H9 (cell line): Measurements from ENCODE around the gene BMPER. TPM values are rescaled to one million over a fixed set of nuclear protein-coding genes. Genes with fewer than 3 reads are reported as not detected.

Experiments used
- DNase-seq: peaks from one replicate; pipeline ENCODE4 v3.0.0-alpha.2; 2017
- H2AFZ ChIP-seq: one replicate; pipeline ENCODE4 v1.6.1; 2013; ENCODE audit warnings: mild to moderate bottlenecking, low read length, control low read depth, moderate library complexity
- H2AK5ac ChIP-seq: 2 replicates; pipeline ENCODE4 v1.6.1; 2013; ENCODE audit warnings: low read length, control low read depth, mixed read lengths; ENCODE audit not compliant: insufficient read length
- H2BK120ac ChIP-seq: one replicate; pipeline ENCODE4 v1.6.1; 2013; ENCODE audit warnings: low read depth, mild to moderate bottlenecking, low read length, control low read depth, inconsistent platforms; ENCODE audit not compliant: poor library complexity, severe bottlenecking
- H2BK12ac ChIP-seq: 2 replicates; pipeline ENCODE4 v1.6.1; 2013; ENCODE audit warnings: low read length, control low read depth, mixed read lengths, low read depth; ENCODE audit not compliant: insufficient read length
- H2BK15ac ChIP-seq: 2 replicates; pipeline ENCODE4 v1.6.1; 2013; ENCODE audit warnings: low read depth, low read length, control low read depth
- H2BK20ac ChIP-seq: one replicate; pipeline ENCODE4 v1.6.1; 2013; ENCODE audit warnings: low read depth, mild to moderate bottlenecking, low read length, control low read depth, inconsistent platforms; ENCODE audit not compliant: poor library complexity, severe bottlenecking
- H2BK5ac ChIP-seq: 2 replicates; pipeline ENCODE4 v1.6.1; 2013; ENCODE audit warnings: low read length, control low read depth, mixed read lengths; ENCODE audit not compliant: insufficient read length
- H3K14ac ChIP-seq: 2 replicates; pipeline ENCODE4 v1.6.1; 2013; ENCODE audit warnings: low read length, control low read depth; ENCODE audit not compliant: insufficient read depth
- H3K18ac ChIP-seq: 2 replicates; pipeline ENCODE4 v1.6.1; 2013; ENCODE audit warnings: low read depth, mild to moderate bottlenecking, mixed read lengths, low read length, control low read depth; ENCODE audit not compliant: insufficient read length
- H3K23ac ChIP-seq: 2 replicates; pipeline ENCODE4 v1.6.1; 2013; ENCODE audit warnings: low read length, control low read depth, mixed read lengths, low read depth; ENCODE audit not compliant: insufficient read length
- H3K23me2 ChIP-seq: 2 replicates; pipeline ENCODE4 v1.6.1; 2013; ENCODE audit warnings: low read depth, mild to moderate bottlenecking, mixed read lengths, low read length, control low read depth; ENCODE audit not compliant: insufficient read length, poor library complexity, severe bottlenecking
- H3K27ac ChIP-seq: 2 replicates; pipeline ENCODE4 v1.5.1; 2013; ENCODE audit warnings: low read length, control low read depth, mixed read lengths, low read depth; ENCODE audit not compliant: insufficient read length
- H3K27me3 ChIP-seq: 2 replicates; pipeline ENCODE4 v1.6.1; 2013; ENCODE audit warnings: low read length, control low read depth, inconsistent platforms; ENCODE audit not compliant: insufficient read depth
- H3K4ac ChIP-seq: 2 replicates; pipeline ENCODE4 v1.6.1; 2013; ENCODE audit warnings: low read depth, mild to moderate bottlenecking, control low read depth, inconsistent platforms, low read length, moderate library complexity
- H3K4me1 ChIP-seq: 2 replicates; pipeline ENCODE4 v1.6.1; 2013; ENCODE audit warnings: low read length, control low read depth, inconsistent platforms; ENCODE audit not compliant: insufficient read depth
- H3K4me2 ChIP-seq: 2 replicates; pipeline ENCODE4 v1.6.1; 2013; ENCODE audit warnings: low read length, control low read depth, mixed read lengths; ENCODE audit not compliant: insufficient read length, insufficient read depth
- H3K56ac ChIP-seq: 2 replicates; pipeline ENCODE4 v1.6.1; 2013; ENCODE audit warnings: low read depth, mild to moderate bottlenecking, mixed read lengths, low read length, control low read depth; ENCODE audit not compliant: insufficient read length
- H3K79me1 ChIP-seq: 2 replicates; pipeline ENCODE4 v1.6.1; 2013; ENCODE audit warnings: low read depth, mild to moderate bottlenecking, moderate library complexity, low read length, control low read depth, inconsistent platforms; ENCODE audit not compliant: insufficient read depth, poor library complexity, severe bottlenecking
- H3K79me2 ChIP-seq: 2 replicates; pipeline ENCODE4 v1.6.1; 2013; ENCODE audit warnings: low read length, control low read depth, inconsistent platforms; ENCODE audit not compliant: insufficient read depth
- H3K9ac ChIP-seq: 2 replicates; pipeline ENCODE4 v1.6.1; 2013; ENCODE audit warnings: low read length, control low read depth, mixed read lengths; ENCODE audit not compliant: insufficient read length; ENCODE audit errors: extremely low read depth
- H3K9me3 ChIP-seq: one replicate; pipeline ENCODE4 v1.6.1; 2013; ENCODE audit warnings: low read depth, low read length, inconsistent platforms; ENCODE audit not compliant: control insufficient read depth
- H3T11ph ChIP-seq: one replicate; pipeline ENCODE4 v1.6.1; 2013; ENCODE audit warnings: mild to moderate bottlenecking, low read length, control low read depth, inconsistent platforms
- H4K20me1 ChIP-seq: one replicate; pipeline ENCODE4 v1.6.1; 2013; ENCODE audit not compliant: control insufficient read depth, insufficient read length, insufficient read depth
- H4K5ac ChIP-seq: 2 replicates; pipeline ENCODE4 v1.6.1; 2013; ENCODE audit warnings: low read depth, mild to moderate bottlenecking, mixed read lengths, low read length, control low read depth; ENCODE audit not compliant: insufficient read length
- H4K8ac ChIP-seq: replicated peaks from 2 replicates; pipeline ENCODE4 v1.6.1; 2013; ENCODE audit warnings: low read length, control low read depth, mixed read lengths, low read depth; ENCODE audit not compliant: insufficient read length
- H4K91ac ChIP-seq: 2 replicates; pipeline ENCODE4 v1.6.1; 2013; ENCODE audit warnings: low read depth, mild to moderate bottlenecking, moderate library complexity, mixed read lengths, low read length, control low read depth; ENCODE audit not compliant: insufficient read length
- H3K27ac Mint-ChIP-seq, 3 experiments: 2 replicates in 2 of 3; 3 replicates in 1 of 3; pipeline ENCODE4 v1.8.0; 2020 to 2021; ENCODE audit warnings: mixed read lengths in 3 of 3, mild to moderate bottlenecking in 1 of 3, moderate library complexity in 1 of 3
- H3K27me3 Mint-ChIP-seq: 2 replicates; pipeline ENCODE4 v1.8.0; 2021; ENCODE audit warnings: low read depth, mild to moderate bottlenecking, moderate library complexity, mixed read lengths
- H3K36me3 Mint-ChIP-seq, 3 experiments: 2 replicates in 2 of 3; 3 replicates in 1 of 3; pipeline ENCODE4 v1.8.0; 2020 to 2021; ENCODE audit warnings: low read depth in 3 of 3, mixed read lengths in 3 of 3; ENCODE audit not compliant: insufficient read depth in 1 of 3
- H3K4me1 Mint-ChIP-seq, 2 experiments: 2 replicates each; pipeline ENCODE4 v1.8.0; 2020; ENCODE audit warnings: mixed read lengths in 2 of 2
- H3K4me3 Mint-ChIP-seq, 2 experiments: 2 replicates in 1 of 2; 3 replicates in 1 of 2; pipeline ENCODE4 v1.8.0; 2020 to 2021; ENCODE audit warnings: mild to moderate bottlenecking in 2 of 2, mixed read lengths in 2 of 2, moderate library complexity in 1 of 2
- H3K9me3 Mint-ChIP-seq, 2 experiments: 2 replicates in 1 of 2; 3 replicates in 1 of 2; pipeline ENCODE4 v1.8.0; 2020; ENCODE audit warnings: mild to moderate bottlenecking in 2 of 2, mixed read lengths in 2 of 2, moderate library complexity in 1 of 2
- WGBS: extraction: QIAGEN DNeasy Blood & Tissue Kit; methylation state at CpG from one replicate; pipeline ENCODE4 v1.1.7; 2013; ENCODE audit warnings: missing lambda C conversion rate, low lambda C conversion rate, mixed read lengths; ENCODE audit not compliant: insufficient read length; ENCODE audit errors: extremely low coverage; 5-methylcytosine and 5-hydroxymethylcytosine counted together
- total RNA-seq: library from RNA; stranded (reverse); gene quantifications from 2 replicates; pipeline ENCODE4 v1.2.1, GENCODE V29; 2021
- TF ChIP-seq, protein P1 (sequence below): fragments of 200-600 bp; sonication (generic); conservative IDR thresholded peaks from 3 replicates; pipeline ENCODE4 v1.8.0; 2021; ENCODE audit warnings: antibody characterized with exemption, mild to moderate bottlenecking

BMPER gene
- total RNA-seq, 1 experiment from 2014 or later, result 0.20 TPM

GRCh38 chr7:33872870-33873269 lies 32.5 kb upstream of the BMPER start:
- H3K79me1 ChIP-seq, result no peaks in the 10 kb centered on the region
- peaks cover 27 to 30% of the 10 kb centered on the region in 2 experiments for H3K4me1 Mint-ChIP-seq
- H3K4me2 ChIP-seq, result no peak overlapping the region

More at GRCh38 chr7:33872870-33873269, 32.5 kb upstream of the BMPER start:
- Histone ChIP-seq H3K14ac (no peak overlapping the region), H3K23ac (no peak overlapping the region), H4K91ac (no peak overlapping the region), H3K9me3 (no peaks in the 10 kb centered on the region), H2BK15ac (no peak overlapping the region), H4K20me1 (no peaks in the 10 kb centered on the region), H2AK5ac (no peak overlapping the region), H2BK5ac (no peak overlapping the region), H3K23me2 (no peaks in the 10 kb centered on the region), H3K18ac (no peak overlapping the region), H3K4ac (no peak overlapping the region), H3K9ac (no peak overlapping the region), H2AFZ (no peak overlapping the region), H3K27ac (no peak overlapping the region), H2BK120ac (no peak overlapping the region), H3K56ac (no peak overlapping the region), H3K79me2 (no peaks in the 10 kb centered on the region), H4K5ac (no peak overlapping the region), H3T11ph (no peak overlapping the region), H4K8ac (no peak overlapping the region), H2BK12ac (no peak overlapping the region), H3K27me3 (no peaks in the 10 kb centered on the region), H2BK20ac (no peak overlapping the region), H3K4me1 (peaks cover 4% of the 10 kb centered on the region; the same call in 1 of the 2 replicates)
- H3K27ac Mint-ChIP-seq, result peak overlapping the region in 1 of 3 experiments; percentile 89; a peak in 2 of 7 replicates
- no peaks in the 10 kb centered on the region for H3K27me3 Mint-ChIP-seq
- TF ChIP-seq, protein P1, sequence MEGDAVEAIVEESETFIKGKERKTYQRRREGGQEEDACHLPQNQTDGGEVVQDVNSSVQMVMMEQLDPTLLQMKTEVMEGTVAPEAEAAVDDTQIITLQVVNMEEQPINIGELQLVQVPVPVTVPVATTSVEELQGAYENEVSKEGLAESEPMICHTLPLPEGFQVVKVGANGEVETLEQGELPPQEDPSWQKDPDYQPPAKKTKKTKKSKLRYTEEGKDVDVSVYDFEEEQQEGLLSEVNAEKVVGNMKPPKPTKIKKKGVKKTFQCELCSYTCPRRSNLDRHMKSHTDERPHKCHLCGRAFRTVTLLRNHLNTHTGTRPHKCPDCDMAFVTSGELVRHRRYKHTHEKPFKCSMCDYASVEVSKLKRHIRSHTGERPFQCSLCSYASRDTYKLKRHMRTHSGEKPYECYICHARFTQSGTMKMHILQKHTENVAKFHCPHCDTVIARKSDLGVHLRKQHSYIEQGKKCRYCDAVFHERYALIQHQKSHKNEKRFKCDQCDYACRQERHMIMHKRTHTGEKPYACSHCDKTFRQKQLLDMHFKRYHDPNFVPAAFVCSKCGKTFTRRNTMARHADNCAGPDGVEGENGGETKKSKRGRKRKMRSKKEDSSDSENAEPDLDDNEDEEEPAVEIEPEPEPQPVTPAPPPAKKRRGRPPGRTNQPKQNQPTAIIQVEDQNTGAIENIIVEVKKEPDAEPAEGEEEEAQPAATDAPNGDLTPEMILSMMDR, result no peak
- no peak for DNase-seq
- no CpG with 5 or more reads among the region's 4 CpGs for WGBS
- H3K9me3 Mint-ChIP-seq, result no peaks in the 10 kb centered on the region
- no peak overlapping the region for H3K4me3 Mint-ChIP-seq
- no peaks in the 10 kb centered on the region; a peak in 1 of 7 replicates for H3K36me3 Mint-ChIP-seq
